PC-3 (cell line): ENCODE measurements around the gene SLC6A20. TPM values are rescaled to one million over a fixed set of nuclear protein-coding genes. Genes with fewer than 3 reads are reported as not detected.

Experiments used
- ATAC-seq: fragments of 200-7000 bp; cut with Tn5 transposase; 2 replicates; pipeline ENCODE4 v1.9.1; 2020; ENCODE audit warnings: mild to moderate bottlenecking, moderate library complexity
- BruUV-seq: library from RNA; stranded (reverse); fragments of 400-500 nt; replicated peaks from 2 replicates; lab custom pipeline; 2021; lab: Mats Ljungman, UMichigan
- CTCF ChIA-PET: fragments of 300-600 bp; sonication (Branson Sonifier 250); formaldehyde crosslinking; loops from one replicate; lab custom pipeline; 2022; ENCODE audit warnings: antibody characterized with exemption; lab: Charles Lee
- POLR2A ChIA-PET: fragments of 300-600 bp; sonication (Branson Sonifier 250); formaldehyde crosslinking; loops from one replicate; lab custom pipeline; 2022; ENCODE audit warnings: antibody characterized with exemption; ENCODE audit not compliant: unreplicated experiment; lab: Charles Lee
- DNase-seq: peaks from one replicate; pipeline ENCODE4 v3.0.0-alpha.2; 2015
- H2AFZ ChIP-seq: fragments of 300-600 bp; sonication (generic); 2 replicates; pipeline ENCODE4 v1.6.0; 2016; ENCODE audit warnings: antibody characterized with exemption, low read length
- H3F3A ChIP-seq: fragments of 300-600 bp; sonication (generic); one replicate; pipeline ENCODE4 v1.6.0; 2017; ENCODE audit warnings: antibody characterized with exemption, low read length, control low read depth, mild to moderate bottlenecking; ENCODE audit not compliant: unreplicated experiment
- H3K27ac ChIP-seq: fragments of 300-600 bp; sonication (generic); 2 replicates; pipeline ENCODE4 v1.5.1; 2016; ENCODE audit warnings: mild to moderate bottlenecking, low read length
- H3K27me3 ChIP-seq: fragments of 300-600 bp; sonication (generic); 2 replicates; pipeline ENCODE4 v1.6.1; 2016; ENCODE audit warnings: low read length, mixed read lengths
- H3K36me3 ChIP-seq: fragments of 300-600 bp; sonication (generic); 2 replicates; pipeline ENCODE4 v1.6.1; 2016; ENCODE audit warnings: low read depth, mixed run types, low read length, mixed read lengths
- H3K4me1 ChIP-seq: fragments of 300-600 bp; sonication (generic); 2 replicates; pipeline ENCODE4 v1.5.1; 2016; ENCODE audit warnings: low read length; ENCODE audit not compliant: insufficient read depth
- H3K4me2 ChIP-seq: fragments of 300-600 bp; sonication (generic); 2 replicates; pipeline ENCODE4 v1.6.0; 2016; ENCODE audit warnings: low read length
- H3K4me3 ChIP-seq: fragments of 300-600 bp; sonication (generic); 2 replicates; pipeline ENCODE4 v1.5.1; 2016; ENCODE audit warnings: mild to moderate bottlenecking, low read length, mixed read lengths
- H3K79me2 ChIP-seq: fragments of 300-600 bp; sonication (generic); 2 replicates; pipeline ENCODE4 v1.6.1; 2017; ENCODE audit warnings: low read length, mixed read lengths
- H3K9ac ChIP-seq: fragments of 300-600 bp; sonication (generic); 2 replicates; pipeline ENCODE4 v1.6.0; 2016; ENCODE audit warnings: mild to moderate bottlenecking, low read length
- H3K9me2 ChIP-seq: fragments of 300-600 bp; sonication (generic); replicated peaks from 2 replicates; pipeline ENCODE4 v1.6.1; 2016; ENCODE audit warnings: mixed run types, low read length, mixed read lengths
- H3K9me3 ChIP-seq: fragments of 300-600 bp; sonication (generic); 2 replicates; pipeline ENCODE4 v1.6.1; 2016; ENCODE audit warnings: low read length, mixed read lengths
- H4K20me1 ChIP-seq: fragments of 300-600 bp; sonication (generic); 2 replicates; pipeline ENCODE4 v1.6.1; 2016; ENCODE audit warnings: low read length, mixed read lengths
- CTCF ChIP-seq: fragments of 300-600 bp; sonication (generic); conservative IDR thresholded peaks from 2 replicates; pipeline ENCODE4 v1.5.1; 2017; ENCODE audit warnings: antibody characterized with exemption, low read depth, mild to moderate bottlenecking, low read length
- EZH2 ChIP-seq: fragments of 300-600 bp; sonication (generic); IDR thresholded peaks from one replicate; pipeline ENCODE4 v1.6.1; 2017; ENCODE audit warnings: antibody characterized with exemption, mild to moderate bottlenecking, low read length; ENCODE audit not compliant: unreplicated experiment
- EZH2phosphoT487 ChIP-seq: fragments of 300-600 bp; sonication (generic); IDR thresholded peaks from 2 replicates; pipeline ENCODE4 v1.6.1; 2018; ENCODE audit warnings: mild to moderate bottlenecking, antibody characterized with exemption, low read length, borderline replicate concordance
- intact Hi-C: fragments of 100-400 bp; cut with micrococcal nuclease; formaldehyde crosslinking; loops from 2 replicates; pipeline ENCODE4 v1.9.0; 2023
- total RNA-seq: library from RNA; depleted of rRNA; stranded (reverse); fragments of >200 nt; gene quantifications from 2 replicates; pipeline ENCODE4 v1.2.3, GENCODE V29; 2014

The SLC6A20 gene
- total RNA-seq, 1 experiment from 2014 or later = not detected

GRCh38 chr3:45796902-45797637 is 734 bp upstream of the SLC6A20 start:
- DNase-seq = no peak
- Histone ChIP-seq H2AFZ (no peak overlapping the region), H3K79me2 (no peaks in the 10 kb centered on the region), H3K4me2 (no peak overlapping the region), H3K9me2 (no peaks in the 10 kb centered on the region), H3K4me1 (peaks cover 13% of the 10 kb centered on the region; the same call in 1 of the 2 replicates), H3K27me3 (no peaks in the 10 kb centered on the region), H3K27ac (no peak overlapping the region), H3F3A (no peaks in the 10 kb centered on the region), H3K4me3 (no peak overlapping the region), H3K9ac (no peak overlapping the region), H3K36me3 (no peaks in the 10 kb centered on the region), H4K20me1 (no peaks in the 10 kb centered on the region), H3K9me3 (no peaks in the 10 kb centered on the region)
- BruUV-seq = no TSS peak
- no peak for ATAC-seq
- intact Hi-C loops = no loop called here
- CTCF ChIA-PET = interaction anchor here (0.6 kb wide), 1 partner anchor 21 kb away, joined by 5 read pairs; no protein-coding TSS in a partner anchor
- TF ChIP-seq CTCF (no peak), EZH2 (no peak)
- POLR2A ChIA-PET = interaction anchor here (0.6 kb wide), 1 partner anchor 11 kb away, joined by 4 read pairs; no protein-coding TSS in a partner anchor

GRCh38 chr3:45795509-45795881 is 841 bp downstream of the SLC6A20 start:
- Histone ChIP-seq H3K79me2 (no peaks in the 10 kb centered on the region), H3K4me3 (no peak overlapping the region), H2AFZ (no peak overlapping the region), H3K9me2 (no peaks in the 10 kb centered on the region), H3K9me3 (no peaks in the 10 kb centered on the region), H3F3A (no peaks in the 10 kb centered on the region), H3K4me1 (peaks cover 13% of the 10 kb centered on the region; the same call in 1 of the 2 replicates), H3K9ac (no peak overlapping the region), H3K27me3 (no peaks in the 10 kb centered on the region), H3K36me3 (no peaks in the 10 kb centered on the region), H4K20me1 (no peaks in the 10 kb centered on the region), H3K27ac (no peak overlapping the region), H3K4me2 (no peak overlapping the region)
- BruUV-seq = no TSS peak
- POLR2A ChIA-PET = no interaction called here
- ATAC-seq (no peak), DNase-seq (no peak)
- CTCF ChIA-PET = interaction anchor here (0.6 kb wide), 1 partner anchor 284 kb away, joined by 7 read pairs; no protein-coding TSS in a partner anchor
- no peak for TF ChIP-seq CTCF
- no peak for TF ChIP-seq EZH2phosphoT487
- TF ChIP-seq EZH2 = no peak
- intact Hi-C loops = no loop called here

- Histone ChIP-seq H3K9me2 (no peaks in the 10 kb centered on the region), H3K9ac (no peak overlapping the region), H3K27me3 (no peaks in the 10 kb centered on the region), H3K4me2 (no peak overlapping the region), H4K20me1 (no peaks in the 10 kb centered on the region), H3K4me1 (peaks cover 13% of the 10 kb centered on the region; the same call in 1 of the 2 replicates), H3K9me3 (no peaks in the 10 kb centered on the region), H3F3A (no peaks in the 10 kb centered on the region), H3K79me2 (no peaks in the 10 kb centered on the region), H3K4me3 (no peak overlapping the region), H3K27ac (no peak overlapping the region), H3K36me3 (no peaks in the 10 kb centered on the region), H2AFZ (no peak overlapping the region)
- intact Hi-C loops = no loop called here
- CTCF ChIA-PET = interaction anchor here (0.6 to 0.8 kb wide), 2 partner anchors 135 to 283 kb away, joined by 4 to 7 read pairs; no protein-coding TSS in a partner anchor
- BruUV-seq = no TSS peak
- no peak for TF ChIP-seq EZH2
- no peak for TF ChIP-seq EZH2phosphoT487
- TF ChIP-seq CTCF = no peak
- ATAC-seq = no peak
- POLR2A ChIA-PET = no interaction called here
- DNase-seq = no peak
Observed at GRCh38 chr3:45794660-45795059, 1.7 kb downstream of the SLC6A20 start.
